Sigmoid colon (tissue), 7 donors: ENCODE results near the gene RAP1GAP. TPM values are rescaled to one million over a fixed set of nuclear protein-coding genes. Genes with fewer than 3 reads are reported as not detected.

Source experiments
- DNase-seq: peaks from one replicate; pipeline ENCODE4 v3.0.0-alpha.2; 2019
- H3K27ac ChIP-seq, 4 donors: fragments of 200-600 bp; sonication (generic); one replicate each; pipeline ENCODE4 v1.5.1; 2016 to 2019; ENCODE audit warnings: mild to moderate bottlenecking in 1 of 4
- H3K27me3 ChIP-seq, 3 donors: fragments of 200-600 bp; sonication (generic); one replicate each; pipeline ENCODE4 v1.5.1; 2019; ENCODE audit warnings: mild to moderate bottlenecking in 1 of 3
- H3K36me3 ChIP-seq, 4 donors: fragments of 200-600 bp; sonication (generic); one replicate each; pipeline ENCODE4 v1.5.1; 2016 to 2019
- H3K4me1 ChIP-seq, 4 donors: fragments of 200-600 bp; sonication (generic); one replicate each; pipeline ENCODE4 v1.5.1; 2017 to 2019
- H3K4me3 ChIP-seq, 4 donors: fragments of 200-600 bp; sonication (generic); one replicate each; pipeline ENCODE4 v1.5.1; 2017 to 2019; ENCODE audit warnings: mild to moderate bottlenecking in 2 of 4, moderate library complexity in 1 of 4
- H3K9me3 ChIP-seq, 4 donors: fragments of 200-600 bp in 3 of 4; sonication (generic) in 3 of 4; one replicate each; pipeline versions ENCODE4 v1.5.1 to v1.6.1; 2013 to 2019
- EP300 ChIP-seq, 4 donors: sonication (generic); formaldehyde crosslinking; IDR thresholded peaks; one replicate each; pipeline ENCODE4 v1.6.1; 2017; ENCODE audit warnings: antibody characterized with exemption in 4 of 4
- POLR2A ChIP-seq, 2 donors: fragments of 450-650 bp; IDR thresholded peaks; one replicate each; pipeline ENCODE4 v1.6.1; 2016; ENCODE audit warnings: antibody characterized with exemption in 2 of 2, mild to moderate bottlenecking in 2 of 2, moderate library complexity in 2 of 2
- POLR2AphosphoS5 ChIP-seq, 4 donors: sonication (generic); formaldehyde crosslinking; IDR thresholded peaks; one replicate each; pipeline ENCODE4 v1.6.1; 2017; ENCODE audit warnings: antibody characterized with exemption in 4 of 4
- WGBS, 2 donors: extraction: QIAGEN DNeasy Blood & Tissue Kit; methylation state at CpG; one replicate each; pipeline ENCODE4 v1.1.7; 2013; 5-methylcytosine and 5-hydroxymethylcytosine counted together
- intact Hi-C: fragments of 100-400 bp; cut with DNase I; formaldehyde crosslinking; loops from one replicate; pipeline ENCODE4 v1.15.1; 2023
- polyA plus RNA-seq, 3 donors: library from polyadenylated mRNA; stranded (reverse); fragments of 200-250 nt; gene quantifications; one replicate each; pipeline ENCODE4 v1.2.3, GENCODE V29; 2013
- total RNA-seq, 4 donors: library from RNA; depleted of rRNA; stranded (reverse); fragments of >200 nt; gene quantifications; one replicate each; pipeline ENCODE4 v1.1.0, GENCODE V29; 2016
- TF ChIP-seq, protein P1 (sequence below), 4 experiments: fragments of 450-650 bp in 3 of 4; fragments of 200-600 bp in 1 of 4; IDR thresholded peaks; one replicate each; pipeline ENCODE4 v1.5.1; 2016 to 2019; ENCODE audit warnings: antibody characterized with exemption in 4 of 4, mild to moderate bottlenecking in 3 of 4, moderate library complexity in 2 of 4
- donor health status: healthy with polysubstance abuse.
- donor health status: Bipolar disorder and iron deficiency.
- donor health status: healthy.

The RAP1GAP gene
- total and polyA plus RNA-seq, 7 donors, result 0.33 to 47.4 (median 12.5) TPM; not detected in 1

DNA sequence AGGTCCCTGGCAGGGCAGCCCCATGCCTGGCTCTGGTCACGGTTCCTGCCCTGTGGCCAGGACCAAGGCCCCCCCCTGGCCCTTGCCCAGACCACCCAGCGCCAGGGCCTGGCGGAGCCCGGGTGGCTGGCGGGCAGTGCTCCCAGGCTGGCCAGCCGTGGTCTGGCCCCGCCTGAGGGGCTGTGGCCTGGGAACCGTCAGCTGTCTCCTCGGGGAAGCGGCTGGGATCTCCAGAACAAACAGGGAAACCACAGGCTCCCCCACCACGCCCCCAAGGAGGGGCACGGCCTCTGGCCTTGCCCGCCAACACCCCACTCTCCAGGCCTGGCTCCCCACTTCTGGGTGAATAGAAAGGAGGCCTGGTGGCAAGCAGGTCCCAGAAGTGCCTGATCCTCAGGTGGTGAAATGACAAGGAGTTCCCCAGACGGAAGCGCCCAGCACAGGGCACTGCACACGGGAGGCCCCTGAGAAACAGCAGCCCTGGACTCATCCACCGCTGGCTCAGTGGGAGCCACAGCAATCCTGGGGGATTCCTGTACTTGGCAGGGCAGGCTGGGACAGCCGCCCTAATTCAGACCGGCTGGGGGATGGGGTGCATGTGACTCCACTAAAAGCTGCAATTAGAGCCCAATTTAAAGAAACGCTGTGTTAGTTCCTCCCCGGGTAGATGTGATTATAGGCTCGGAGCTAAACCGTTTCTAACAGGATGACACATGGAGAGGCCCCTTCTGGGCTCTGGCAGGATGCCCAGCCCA is 78.9 kb downstream of the RAP1GAP start:
- intact Hi-C loops, result no loop called here
- WGBS, 2 donors, result 20 to 34% methylated on average over 23 of the region's 23 CpGs
- Histone ChIP-seq H3K4me3 (no peak overlapping the region), H3K9me3 (no peaks in the 10 kb centered on the region), H3K27me3 (peaks cover 0 to 62% (median 6%) of the 10 kb centered on the region in 3 donors), H3K36me3 (no peaks in the 10 kb centered on the region), H3K4me1 (peaks cover 0 to 19% (median 13%) of the 10 kb centered on the region in 4 donors), H3K27ac (no peak overlapping the region)
- DNase-seq, result no peak
- TF ChIP-seq, protein P1, sequence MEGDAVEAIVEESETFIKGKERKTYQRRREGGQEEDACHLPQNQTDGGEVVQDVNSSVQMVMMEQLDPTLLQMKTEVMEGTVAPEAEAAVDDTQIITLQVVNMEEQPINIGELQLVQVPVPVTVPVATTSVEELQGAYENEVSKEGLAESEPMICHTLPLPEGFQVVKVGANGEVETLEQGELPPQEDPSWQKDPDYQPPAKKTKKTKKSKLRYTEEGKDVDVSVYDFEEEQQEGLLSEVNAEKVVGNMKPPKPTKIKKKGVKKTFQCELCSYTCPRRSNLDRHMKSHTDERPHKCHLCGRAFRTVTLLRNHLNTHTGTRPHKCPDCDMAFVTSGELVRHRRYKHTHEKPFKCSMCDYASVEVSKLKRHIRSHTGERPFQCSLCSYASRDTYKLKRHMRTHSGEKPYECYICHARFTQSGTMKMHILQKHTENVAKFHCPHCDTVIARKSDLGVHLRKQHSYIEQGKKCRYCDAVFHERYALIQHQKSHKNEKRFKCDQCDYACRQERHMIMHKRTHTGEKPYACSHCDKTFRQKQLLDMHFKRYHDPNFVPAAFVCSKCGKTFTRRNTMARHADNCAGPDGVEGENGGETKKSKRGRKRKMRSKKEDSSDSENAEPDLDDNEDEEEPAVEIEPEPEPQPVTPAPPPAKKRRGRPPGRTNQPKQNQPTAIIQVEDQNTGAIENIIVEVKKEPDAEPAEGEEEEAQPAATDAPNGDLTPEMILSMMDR (IDR thresholded peaks at IDR 0.05), result no peak
- TF ChIP-seq POLR2AphosphoS5 (IDR thresholded peaks at IDR 0.05) (no peak), EP300 (IDR thresholded peaks at IDR 0.05) (no peak), POLR2A (IDR thresholded peaks at IDR 0.05) (no peak)

DNA sequence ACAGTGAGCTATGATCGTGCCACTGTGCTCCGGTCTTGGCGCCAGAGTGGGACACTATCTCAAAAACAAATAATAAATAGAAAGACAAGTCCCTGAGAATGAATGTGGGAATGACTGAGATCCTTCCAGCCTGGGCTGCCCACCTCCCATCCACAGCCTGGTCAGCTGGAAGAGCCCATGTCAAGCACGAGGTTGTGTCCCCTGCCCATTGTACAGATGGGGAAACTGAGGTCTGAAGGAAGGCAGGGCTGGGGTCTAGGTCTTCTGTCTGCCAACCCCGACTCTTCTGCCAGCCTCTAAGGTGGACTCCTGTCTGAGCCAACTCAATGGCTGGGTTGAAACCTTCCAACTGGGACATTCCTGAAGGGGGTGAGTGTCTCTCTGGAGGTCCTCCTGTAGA is 79.5 kb downstream of the RAP1GAP start:
- Histone ChIP-seq H3K36me3 (no peaks in the 10 kb centered on the region), H3K27me3 (peaks cover 0 to 63% (median 6%) of the 10 kb centered on the region in 3 donors), H3K4me3 (no peak overlapping the region), H3K27ac (no peak overlapping the region), H3K4me1 (peaks cover 0 to 19% (median 13%) of the 10 kb centered on the region in 4 donors), H3K9me3 (no peaks in the 10 kb centered on the region)
- no peak for DNase-seq
- WGBS, 2 donors, result 88 to 94% methylated on average over 5 of the region's 5 CpGs
- TF ChIP-seq EP300 (IDR thresholded peaks at IDR 0.05), result no peak
- TF ChIP-seq POLR2AphosphoS5 (IDR thresholded peaks at IDR 0.05), result no peak
- no peak for TF ChIP-seq POLR2A (IDR thresholded peaks at IDR 0.05)
- TF ChIP-seq, protein P1 (IDR thresholded peaks at IDR 0.05), result no peak
- intact Hi-C loops, result no loop called here

- WGBS, 2 donors, result 72 to 91% methylated on average over 5 of the region's 5 CpGs
- Histone ChIP-seq H3K27me3 (peaks cover 0 to 61% (median 6%) of the 10 kb centered on the region in 3 donors), H3K4me1 (peaks cover 0 to 19% (median 13%) of the 10 kb centered on the region in 4 donors), H3K36me3 (no peaks in the 10 kb centered on the region), H3K27ac (no peak overlapping the region), H3K9me3 (no peaks in the 10 kb centered on the region), H3K4me3 (no peak overlapping the region)
- intact Hi-C loops, result no loop called here
- no peak for TF ChIP-seq EP300 (IDR thresholded peaks at IDR 0.05)
- TF ChIP-seq, protein P1 (IDR thresholded peaks at IDR 0.05), result no peak
- TF ChIP-seq POLR2A (IDR thresholded peaks at IDR 0.05), result no peak
- TF ChIP-seq POLR2AphosphoS5 (IDR thresholded peaks at IDR 0.05), result no peak
- no peak for DNase-seq
These were observed 81.6 kb downstream of the RAP1GAP start for GRCh38 chr1:21587602-21587953.

DNA sequence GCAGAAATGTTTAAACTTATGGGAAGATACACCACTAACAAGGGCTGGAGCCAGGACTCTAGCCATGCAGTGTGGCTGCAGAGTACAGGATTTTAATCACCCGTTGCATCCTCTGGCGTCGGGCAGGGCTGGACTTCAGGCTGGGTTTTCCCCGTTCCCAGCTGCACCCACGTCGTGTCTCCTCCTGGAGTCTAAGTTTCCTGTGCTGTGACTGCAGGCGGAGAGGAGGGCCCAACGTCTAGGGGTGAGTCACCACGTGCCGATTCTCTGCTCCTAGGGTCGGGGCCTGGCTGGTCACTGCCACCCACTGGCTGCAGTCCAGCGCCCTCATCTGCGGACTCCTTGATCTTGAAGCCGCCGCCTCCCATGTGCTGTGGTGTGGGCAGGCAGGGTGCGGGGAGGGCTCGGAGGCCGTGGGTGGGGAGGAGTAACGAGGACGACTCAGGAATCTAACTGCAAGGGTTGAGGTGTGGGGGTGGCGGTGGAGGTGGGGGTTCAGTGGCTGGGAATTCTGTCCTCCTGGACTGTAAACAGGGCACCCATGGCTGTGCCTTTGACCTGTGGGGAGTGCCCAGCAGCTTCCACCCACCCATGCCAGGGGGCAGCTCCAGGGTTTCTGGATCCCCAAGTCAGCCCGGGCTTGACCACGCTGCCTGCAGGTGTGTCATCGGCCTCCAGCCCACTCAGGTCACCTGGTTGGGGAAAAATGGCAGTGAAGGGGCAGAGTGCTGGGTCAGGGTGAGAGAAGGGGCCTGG is 82.1 kb downstream of the RAP1GAP start:
- no peak overlapping the region for H3K27ac ChIP-seq
- no peak overlapping the region for H3K4me3 ChIP-seq
- no peak for DNase-seq
- intact Hi-C loops, result no loop called here
- TF ChIP-seq, protein P1 (IDR thresholded peaks at IDR 0.05), result no peak
- TF ChIP-seq EP300 (IDR thresholded peaks at IDR 0.05) (no peak), POLR2AphosphoS5 (IDR thresholded peaks at IDR 0.05) (no peak), POLR2A (IDR thresholded peaks at IDR 0.05) (no peak)
- H3K9me3 ChIP-seq, result no peaks in the 10 kb centered on the region
- H3K27me3 ChIP-seq, result peaks cover 0 to 57% (median 6%) of the 10 kb centered on the region in 3 donors
- no peaks in the 10 kb centered on the region for H3K36me3 ChIP-seq
- peaks cover 0 to 19% (median 13%) of the 10 kb centered on the region in 4 donors for H3K4me1 ChIP-seq
- WGBS, 2 donors, result 14 to 46% methylated on average over 24 of the region's 24 CpGs
